ENCODE data around the gene SLC18B1. TPM values are rescaled to one million over a fixed set of nuclear protein-coding genes. Genes with fewer than 3 reads are reported as not detected.

SLC18B1 gene
- total RNA-seq, 4 donors from 2014 or later, result 2.5 to 16.4 (median 9.0) TPM

GRCh38 chr6:132763269-132763668 is 35.2 kb downstream of the SLC18B1 start:
- Histone ChIP-seq H3K4me1 (no peaks in the 10 kb centered on the region), H3K36me3 (no peaks in the 10 kb centered on the region), H3K27ac (peak overlapping the region in 1 of 4 donors; percentile 57), H3K9me3 (no peaks in the 10 kb centered on the region), H3K4me3 (peak overlapping the region in 2 of 4 donors; percentile 4 to 18), H3K27me3 (no peaks in the 10 kb centered on the region)
- TF ChIP-seq CTCF (IDR thresholded peaks at IDR 0.05) (no peak), POLR2A (IDR thresholded peaks at IDR 0.05) (no peak)
- peak in 2 of 3 donors; percentile 68 to 71 for DNase-seq

GRCh38 chr6:132760256-132760655 is 38.2 kb downstream of the SLC18B1 start:
- Histone ChIP-seq H3K9me3 (no peaks in the 10 kb centered on the region), H3K27me3 (no peaks in the 10 kb centered on the region), H3K4me3 (no peak overlapping the region), H3K27ac (no peak overlapping the region), H3K4me1 (no peaks in the 10 kb centered on the region), H3K36me3 (no peaks in the 10 kb centered on the region)
- no peak for DNase-seq
- TF ChIP-seq POLR2A (IDR thresholded peaks at IDR 0.05) (no peak), CTCF (IDR thresholded peaks at IDR 0.05) (no peak)

- Histone ChIP-seq H3K36me3 (no peaks in the 10 kb centered on the region), H3K4me1 (no peaks in the 10 kb centered on the region), H3K27me3 (no peaks in the 10 kb centered on the region), H3K9me3 (no peaks in the 10 kb centered on the region), H3K4me3 (no peak overlapping the region), H3K27ac (no peak overlapping the region)
- no peak for TF ChIP-seq CTCF (IDR thresholded peaks at IDR 0.05)
- no peak for TF ChIP-seq POLR2A (IDR thresholded peaks at IDR 0.05)
- DNase-seq, result no peak
These were observed 39.7 kb downstream of the SLC18B1 start for GRCh38 chr6:132758689-132759088.

GRCh38 chr6:132752255-132752654 is 46.2 kb downstream of the SLC18B1 start:
- Histone ChIP-seq H3K27ac (peak overlapping the region in 1 of 4 donors; percentile 55), H3K4me1 (peaks cover 0 to 12% (median 0%) of the 10 kb centered on the region in 4 donors), H3K36me3 (no peaks in the 10 kb centered on the region), H3K9me3 (no peaks in the 10 kb centered on the region), H3K4me3 (no peak overlapping the region), H3K27me3 (no peaks in the 10 kb centered on the region)
- TF ChIP-seq POLR2A (IDR thresholded peaks at IDR 0.05) (no peak), CTCF (IDR thresholded peaks at IDR 0.05) (no peak)
- no peak for DNase-seq

GRCh38 chr6:132751828-132752227 is 46.6 kb downstream of the SLC18B1 start:
- TF ChIP-seq CTCF (IDR thresholded peaks at IDR 0.05), result no peak
- TF ChIP-seq POLR2A (IDR thresholded peaks at IDR 0.05), result no peak
- DNase-seq, result no peak
- Histone ChIP-seq H3K27ac (peak overlapping the region in 1 of 4 donors; percentile 55), H3K9me3 (no peaks in the 10 kb centered on the region), H3K4me1 (peaks cover 0 to 12% (median 0%) of the 10 kb centered on the region in 4 donors), H3K36me3 (no peaks in the 10 kb centered on the region), H3K4me3 (no peak overlapping the region), H3K27me3 (no peaks in the 10 kb centered on the region)

GRCh38 chr6:132751306-132751705 is 47.1 kb downstream of the SLC18B1 start:
- Histone ChIP-seq H3K9me3 (no peaks in the 10 kb centered on the region), H3K4me1 (peaks cover 0 to 12% (median 0%) of the 10 kb centered on the region in 4 donors), H3K27me3 (no peaks in the 10 kb centered on the region), H3K27ac (peak overlapping the region in 1 of 4 donors; percentile 55), H3K36me3 (no peaks in the 10 kb centered on the region), H3K4me3 (peak overlapping the region in 1 of 4 donors; percentile 4)
- DNase-seq, result no peak
- TF ChIP-seq POLR2A (IDR thresholded peaks at IDR 0.05), result no peak
- no peak for TF ChIP-seq CTCF (IDR thresholded peaks at IDR 0.05)

Data from Peyer's patch (tissue), 4 donors.